ENCODE measurements around the gene CFAP65.

Gene CFAP65

GRCh38 chr2:219016721-219017120 lies 24.6 kb downstream of the CFAP65 start:
- TF ChIP-seq, protein P1, sequence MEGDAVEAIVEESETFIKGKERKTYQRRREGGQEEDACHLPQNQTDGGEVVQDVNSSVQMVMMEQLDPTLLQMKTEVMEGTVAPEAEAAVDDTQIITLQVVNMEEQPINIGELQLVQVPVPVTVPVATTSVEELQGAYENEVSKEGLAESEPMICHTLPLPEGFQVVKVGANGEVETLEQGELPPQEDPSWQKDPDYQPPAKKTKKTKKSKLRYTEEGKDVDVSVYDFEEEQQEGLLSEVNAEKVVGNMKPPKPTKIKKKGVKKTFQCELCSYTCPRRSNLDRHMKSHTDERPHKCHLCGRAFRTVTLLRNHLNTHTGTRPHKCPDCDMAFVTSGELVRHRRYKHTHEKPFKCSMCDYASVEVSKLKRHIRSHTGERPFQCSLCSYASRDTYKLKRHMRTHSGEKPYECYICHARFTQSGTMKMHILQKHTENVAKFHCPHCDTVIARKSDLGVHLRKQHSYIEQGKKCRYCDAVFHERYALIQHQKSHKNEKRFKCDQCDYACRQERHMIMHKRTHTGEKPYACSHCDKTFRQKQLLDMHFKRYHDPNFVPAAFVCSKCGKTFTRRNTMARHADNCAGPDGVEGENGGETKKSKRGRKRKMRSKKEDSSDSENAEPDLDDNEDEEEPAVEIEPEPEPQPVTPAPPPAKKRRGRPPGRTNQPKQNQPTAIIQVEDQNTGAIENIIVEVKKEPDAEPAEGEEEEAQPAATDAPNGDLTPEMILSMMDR (conservative IDR thresholded peaks at IDR 0.05; ENCODE audit: low read depth, low read length), result no peak
- no peak for DNase-seq (ENCODE audit: low read depth)
- H3K4me3 ChIP-seq (ENCODE audit: low read depth, low read length), result no peak overlapping the region

DNA sequence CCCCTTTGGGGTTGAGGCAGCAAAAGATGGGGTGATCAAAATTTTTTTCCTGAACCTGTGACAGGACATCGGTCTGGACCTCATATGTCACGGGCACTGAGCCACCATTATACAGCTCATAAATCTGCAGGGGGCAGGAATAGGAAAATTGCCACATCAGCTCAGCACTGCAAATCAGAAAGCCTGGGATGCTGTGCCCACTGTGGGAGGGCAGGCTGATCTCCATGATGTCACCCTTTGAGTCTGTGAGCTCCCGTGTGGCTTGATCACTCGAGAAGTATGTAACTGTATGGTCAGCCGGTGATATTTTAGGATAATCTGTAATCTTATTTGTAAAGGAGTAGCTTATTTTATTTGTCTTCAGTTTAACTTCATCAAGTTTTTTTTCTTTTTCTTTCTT lies 30.4 kb downstream of the CFAP65 start:
- H3K4me3 ChIP-seq (ENCODE audit: low read depth, low read length), result no peak overlapping the region
- DNase-seq (ENCODE audit: low read depth), result no peak
- TF ChIP-seq, protein P1 (conservative IDR thresholded peaks at IDR 0.05; ENCODE audit: low read depth, low read length), result no peak

DNA sequence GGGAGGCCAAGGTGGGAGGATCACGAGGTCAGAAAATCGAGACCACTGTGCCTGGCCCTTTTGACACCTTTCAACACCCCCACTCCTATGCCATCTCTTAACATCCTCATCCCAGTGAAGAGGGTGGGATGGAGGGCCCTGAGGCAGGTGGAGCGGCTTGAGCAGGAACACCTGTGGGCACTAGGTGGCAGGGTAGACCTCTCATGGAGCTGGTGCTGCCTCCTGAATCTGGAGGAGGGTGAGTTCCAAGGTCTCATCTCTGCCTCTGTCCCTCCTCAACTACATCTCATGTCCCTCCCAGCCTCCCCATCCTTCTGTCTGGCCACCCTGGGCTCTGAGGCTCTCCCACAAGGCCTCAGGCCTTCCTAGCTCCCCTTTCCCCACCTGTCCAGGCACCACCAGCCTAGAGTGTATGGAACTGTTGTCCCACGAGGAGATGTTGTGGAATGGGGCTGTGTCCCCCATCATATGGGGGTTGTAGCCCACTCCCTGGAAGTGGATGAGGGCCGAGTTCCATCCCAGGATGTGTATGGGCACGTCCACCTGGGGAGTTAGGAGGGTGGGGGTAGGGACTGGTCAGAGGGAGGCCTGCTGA lies 31.1 kb downstream of the CFAP65 start:
- DNase-seq (ENCODE audit: low read depth), result peak; percentile 20
- TF ChIP-seq, protein P1 (conservative IDR thresholded peaks at IDR 0.05; ENCODE audit: low read depth, low read length), result peak; percentile 53
- H3K4me3 ChIP-seq (ENCODE audit: low read depth, low read length), result no peak overlapping the region

- TF ChIP-seq, protein P1 (conservative IDR thresholded peaks at IDR 0.05; ENCODE audit: low read depth, low read length), result no peak
- DNase-seq (ENCODE audit: low read depth), result no peak
- H3K4me3 ChIP-seq (ENCODE audit: low read depth, low read length), result no peak overlapping the region
Observed at GRCh38 chr2:219009294-219009693, 32.0 kb downstream of the CFAP65 start.

DNA sequence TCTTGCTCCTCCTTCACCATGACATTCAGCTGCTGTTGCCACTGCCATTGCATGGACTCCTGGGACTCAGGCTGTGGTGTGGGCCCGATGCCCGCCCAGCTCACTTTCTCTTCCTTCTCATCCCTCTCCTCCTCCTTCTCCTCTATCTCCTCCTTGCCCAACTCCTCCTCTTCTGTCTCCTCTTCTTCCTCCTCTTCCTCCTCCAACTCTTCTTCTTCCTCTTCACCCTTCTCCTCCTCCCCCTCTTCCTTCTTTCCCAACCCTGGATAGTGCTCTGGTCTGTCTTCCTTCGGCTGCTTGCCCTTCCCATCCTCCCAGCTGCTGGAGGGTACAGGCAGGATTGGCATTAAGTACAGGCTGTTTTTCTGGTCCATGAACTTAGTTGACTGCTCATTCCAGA lies 37.3 kb downstream of the CFAP65 start:
- no peak overlapping the region for H3K4me3 ChIP-seq (ENCODE audit: low read depth, low read length)
- no peak for DNase-seq (ENCODE audit: low read depth)
- TF ChIP-seq, protein P1 (conservative IDR thresholded peaks at IDR 0.05; ENCODE audit: low read depth, low read length), result no peak

DNA sequence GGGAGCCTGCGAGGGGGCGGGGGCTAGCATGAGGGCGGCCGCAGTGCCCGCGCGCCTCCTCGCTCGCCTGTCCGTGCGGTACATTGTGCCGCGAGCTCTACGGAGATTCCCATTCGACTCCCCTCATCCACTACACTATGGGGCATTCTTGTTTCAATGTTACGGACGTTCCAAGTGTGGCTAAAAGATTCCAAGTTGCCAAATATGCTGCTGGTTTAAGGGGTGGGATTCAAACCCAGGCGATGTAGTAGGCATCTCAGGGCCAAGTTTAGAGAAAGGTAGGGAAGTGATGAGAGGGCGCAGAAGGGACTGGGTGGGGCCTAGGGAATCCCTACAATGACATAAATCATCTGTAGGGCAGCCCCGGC lies 38.1 kb downstream of the CFAP65 start:
- TF ChIP-seq, protein P1 (conservative IDR thresholded peaks at IDR 0.05; ENCODE audit: low read depth, low read length), result no peak
- no peak for DNase-seq (ENCODE audit: low read depth)
- H3K4me3 ChIP-seq (ENCODE audit: low read depth, low read length), result no peak overlapping the region
